Measurements from ENCODE around the gene ADCY6.

DNA sequence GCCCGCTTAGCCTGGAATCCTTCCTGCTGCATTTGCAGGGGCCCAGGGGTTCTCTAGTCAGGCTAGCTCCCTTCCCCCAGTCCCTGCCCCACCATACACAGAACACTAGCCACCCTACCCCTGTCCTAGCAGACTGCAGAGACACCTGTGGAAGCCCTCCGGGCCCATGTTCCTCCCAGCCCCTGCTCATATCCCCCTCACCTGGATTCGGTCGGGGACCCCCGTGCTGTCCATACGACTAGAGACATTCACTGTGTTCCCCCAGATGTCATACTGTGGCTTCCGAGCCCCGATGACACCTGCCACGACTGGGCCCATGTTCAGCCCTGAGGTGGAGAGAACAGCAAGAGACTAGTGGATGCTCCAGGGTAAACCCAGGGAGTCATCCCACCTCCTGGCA lies 20.2 kb downstream of the ADCY6 start:
- TF ChIP-seq, protein P1, sequence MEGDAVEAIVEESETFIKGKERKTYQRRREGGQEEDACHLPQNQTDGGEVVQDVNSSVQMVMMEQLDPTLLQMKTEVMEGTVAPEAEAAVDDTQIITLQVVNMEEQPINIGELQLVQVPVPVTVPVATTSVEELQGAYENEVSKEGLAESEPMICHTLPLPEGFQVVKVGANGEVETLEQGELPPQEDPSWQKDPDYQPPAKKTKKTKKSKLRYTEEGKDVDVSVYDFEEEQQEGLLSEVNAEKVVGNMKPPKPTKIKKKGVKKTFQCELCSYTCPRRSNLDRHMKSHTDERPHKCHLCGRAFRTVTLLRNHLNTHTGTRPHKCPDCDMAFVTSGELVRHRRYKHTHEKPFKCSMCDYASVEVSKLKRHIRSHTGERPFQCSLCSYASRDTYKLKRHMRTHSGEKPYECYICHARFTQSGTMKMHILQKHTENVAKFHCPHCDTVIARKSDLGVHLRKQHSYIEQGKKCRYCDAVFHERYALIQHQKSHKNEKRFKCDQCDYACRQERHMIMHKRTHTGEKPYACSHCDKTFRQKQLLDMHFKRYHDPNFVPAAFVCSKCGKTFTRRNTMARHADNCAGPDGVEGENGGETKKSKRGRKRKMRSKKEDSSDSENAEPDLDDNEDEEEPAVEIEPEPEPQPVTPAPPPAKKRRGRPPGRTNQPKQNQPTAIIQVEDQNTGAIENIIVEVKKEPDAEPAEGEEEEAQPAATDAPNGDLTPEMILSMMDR (IDR thresholded peaks at IDR 0.05), result no peak
- no peak for TF ChIP-seq POLR2A (IDR thresholded peaks at IDR 0.05)
